GM12872 (cell line): ENCODE data around the gene TRABD2A.

Experiments used
- TF ChIP-seq, protein P1 (sequence below): IDR thresholded peaks from 3 replicates; pipeline ENCODE4 v1.5.1; 2011; ENCODE audit warnings: low read depth, mild to moderate bottlenecking, low read length, moderate library complexity; ENCODE audit not compliant: insufficient read depth

TRABD2A gene

GRCh38 chr2:84827978-84828575 is 52.8 kb downstream of the TRABD2A start:
- TF ChIP-seq, protein P1, sequence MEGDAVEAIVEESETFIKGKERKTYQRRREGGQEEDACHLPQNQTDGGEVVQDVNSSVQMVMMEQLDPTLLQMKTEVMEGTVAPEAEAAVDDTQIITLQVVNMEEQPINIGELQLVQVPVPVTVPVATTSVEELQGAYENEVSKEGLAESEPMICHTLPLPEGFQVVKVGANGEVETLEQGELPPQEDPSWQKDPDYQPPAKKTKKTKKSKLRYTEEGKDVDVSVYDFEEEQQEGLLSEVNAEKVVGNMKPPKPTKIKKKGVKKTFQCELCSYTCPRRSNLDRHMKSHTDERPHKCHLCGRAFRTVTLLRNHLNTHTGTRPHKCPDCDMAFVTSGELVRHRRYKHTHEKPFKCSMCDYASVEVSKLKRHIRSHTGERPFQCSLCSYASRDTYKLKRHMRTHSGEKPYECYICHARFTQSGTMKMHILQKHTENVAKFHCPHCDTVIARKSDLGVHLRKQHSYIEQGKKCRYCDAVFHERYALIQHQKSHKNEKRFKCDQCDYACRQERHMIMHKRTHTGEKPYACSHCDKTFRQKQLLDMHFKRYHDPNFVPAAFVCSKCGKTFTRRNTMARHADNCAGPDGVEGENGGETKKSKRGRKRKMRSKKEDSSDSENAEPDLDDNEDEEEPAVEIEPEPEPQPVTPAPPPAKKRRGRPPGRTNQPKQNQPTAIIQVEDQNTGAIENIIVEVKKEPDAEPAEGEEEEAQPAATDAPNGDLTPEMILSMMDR: no peak

GRCh38 chr2:84823788-84824187 is 57.1 kb downstream of the TRABD2A start:
- TF ChIP-seq, protein P1: no peak

DNA sequence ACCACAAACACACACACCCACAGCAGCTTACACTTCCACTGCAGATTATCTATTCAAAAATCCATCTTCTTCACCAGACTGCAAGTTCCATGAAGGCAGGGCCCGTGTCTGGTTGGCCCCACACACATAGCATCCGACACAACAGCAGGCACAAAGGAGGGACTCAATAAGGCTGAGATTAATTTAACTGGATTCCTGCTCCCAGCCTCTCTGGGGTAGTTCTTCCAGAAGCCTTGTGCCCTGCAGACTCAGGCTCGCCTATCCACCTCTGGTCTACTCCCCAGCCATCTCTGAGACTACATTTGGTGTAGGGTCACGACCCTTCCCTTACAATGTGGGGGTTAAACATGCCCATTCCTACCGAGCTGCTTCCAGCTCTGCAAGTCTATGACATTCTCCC is 57.7 kb downstream of the TRABD2A start:
- TF ChIP-seq, protein P1: no peak

GRCh38 chr2:84821806-84822205 is 59.1 kb downstream of the TRABD2A start:
- TF ChIP-seq, protein P1: no peak

DNA sequence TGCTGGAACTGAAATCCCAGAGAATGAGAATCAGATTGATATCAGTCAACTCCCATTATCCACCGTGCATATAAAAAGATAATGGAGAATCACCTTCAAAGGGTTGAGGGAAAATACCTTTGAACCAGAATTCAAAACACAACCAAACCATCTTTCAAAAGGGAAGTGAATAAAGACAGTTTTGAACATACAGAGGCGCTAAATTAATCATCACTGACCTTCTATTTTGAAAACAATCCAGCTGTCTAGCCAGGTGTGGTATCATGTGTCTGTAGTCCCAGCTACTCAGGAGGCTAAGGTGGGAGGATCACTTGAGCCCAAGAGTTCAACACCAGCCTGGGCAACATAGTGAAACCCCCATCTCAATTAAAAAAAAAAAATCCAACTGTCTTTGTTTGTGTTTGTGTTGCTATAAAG is 63.6 kb downstream of the TRABD2A start:
- TF ChIP-seq, protein P1: no peak

DNA sequence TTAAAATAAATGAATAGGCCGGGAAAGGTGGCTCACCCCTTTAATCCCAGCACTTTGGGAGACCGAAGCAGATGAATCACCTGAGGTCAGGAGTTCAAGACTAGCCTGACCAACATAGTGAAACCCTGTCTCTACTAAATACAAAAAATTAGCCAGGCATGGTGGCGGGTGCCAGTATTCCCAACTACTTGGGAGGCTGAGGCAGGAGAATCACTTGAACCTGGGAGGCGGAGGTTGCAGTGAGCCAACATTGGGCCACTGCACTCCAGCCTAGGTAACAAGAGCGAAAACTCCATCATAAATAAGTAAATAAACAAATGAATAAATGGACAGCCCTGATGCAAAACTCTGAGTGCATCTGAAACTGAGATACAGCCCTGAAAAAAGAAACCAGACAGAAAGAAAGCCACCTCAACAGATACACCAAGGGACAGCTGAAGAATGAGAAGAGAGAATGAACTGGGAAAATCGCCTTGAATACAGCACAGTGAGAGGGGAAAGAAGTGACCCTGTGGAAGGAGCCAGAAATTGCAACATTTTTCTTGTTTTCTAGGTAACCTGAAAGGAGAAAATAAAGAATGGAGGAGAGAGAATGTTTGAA is 64.4 kb downstream of the TRABD2A start:
- TF ChIP-seq, protein P1: no peak

GRCh38 chr2:84815146-84815545 is 65.7 kb downstream of the TRABD2A start:
- TF ChIP-seq, protein P1: no peak
